GM12878 (cell line): ENCODE measurements around the gene GLG1.

ENCODE experiments used
- ATF2 ChIP-seq: IDR thresholded peaks from 2 replicates; pipeline ENCODE4 v1.6.1; 2012; ENCODE audit warnings: low read length, inconsistent platforms
- CTCF ChIP-seq, 3 experiments: IDR thresholded peaks in 2 of 3; conservative IDR thresholded peaks in 1 of 3; 2 replicates each; pipeline ENCODE4 v1.5.1; 2011; ENCODE audit warnings: low read depth in 3 of 3, low read length in 3 of 3, mild to moderate bottlenecking in 3 of 3, control low read depth in 2 of 3, moderate library complexity in 2 of 3, inconsistent platforms in 1 of 3, mixed read lengths in 1 of 3; ENCODE audit not compliant: control insufficient read depth in 2 of 3, insufficient read depth in 1 of 3; ENCODE audit errors: extremely low read depth in 1 of 3
- EP300 ChIP-seq, 2 experiments: fragments of 150-350 bp in 1 of 2; IDR thresholded peaks; 2 replicates each; pipeline ENCODE4 v1.6.1; 2011 to 2012; ENCODE audit warnings: low read depth in 2 of 2, low read length in 2 of 2, borderline replicate concordance in 1 of 2, improper control_type of control experiment in 1 of 2, inconsistent platforms in 1 of 2; ENCODE audit not compliant: control insufficient read depth in 1 of 2
- MXI1 ChIP-seq: fragments of 150-350 bp; IDR thresholded peaks from 2 replicates; pipeline ENCODE4 v1.6.1; 2011; ENCODE audit warnings: low read depth, mild to moderate bottlenecking, inconsistent platforms, low read length, improper control_type of control experiment
- NFIC ChIP-seq: IDR thresholded peaks from 2 replicates; pipeline ENCODE4 v1.6.1; 2012; ENCODE audit warnings: low read depth, mild to moderate bottlenecking, inconsistent platforms, low read length, moderate library complexity
- SKIL ChIP-seq: fragments of 450-650 bp; IDR thresholded peaks from 2 replicates; pipeline ENCODE4 v1.6.1; 2017; ENCODE audit warnings: mild to moderate bottlenecking, low read depth, inconsistent platforms; ENCODE audit not compliant: poor library complexity, severe bottlenecking

GRCh38 chr16:74623214-74623838 lies 16.4 kb upstream of the GLG1 start:
- no peak for TF ChIP-seq ATF2
- TF ChIP-seq CTCF (IDR thresholded peaks at IDR 0.05 in 2 of 3, conservative IDR thresholded peaks at IDR 0.05 in 1 of 3; ENCODE audit: control insufficient read depth in 2 of 3, extremely low read depth in 1 of 3, insufficient read depth in 1 of 3, low read depth in 3 of 3, low read length in 3 of 3), result peak; percentile 48 to 71 (median 68)
- TF ChIP-seq EP300 (IDR thresholded peaks at IDR 0.05; ENCODE audit: borderline replicate concordance in 1 of 2, control insufficient read depth in 1 of 2, low read depth in 2 of 2, low read length in 2 of 2), result no peak
- no peak for TF ChIP-seq NFIC
- TF ChIP-seq MXI1, result no peak
- no peak for TF ChIP-seq SKIL
